K562 (cell line): ENCODE results near the gene TTC4. TPM values are rescaled to one million over a fixed set of nuclear protein-coding genes. Genes with fewer than 3 reads are reported as not detected.
A peak's percentile ranks its signal among the peaks of the same experiment; 100 is the strongest.

Experiments
- ATAC-seq: fragments of 200-7000 bp; cut with Tn5 transposase; 3 replicates; pipeline ENCODE4 v1.9.1; 2020; ENCODE audit warnings: moderate library complexity
- BruUV-seq: library from RNA; stranded (reverse); fragments of 400-500 nt; replicated peaks from 2 replicates; lab custom pipeline; 2021; lab: Mats Ljungman, UMichigan
- CTCF ChIA-PET: fragments of 300-600 bp; formaldehyde crosslinking; extraction: SDS; loops from one replicate; lab custom pipeline; 2021; ENCODE audit warnings: low intra/inter-chr PET ratio; lab: Yijun Ruan, JAX
- POLR2A ChIA-PET: fragments of 300-600, 350-650 bp; sonication (Branson Sonifier 250); formaldehyde crosslinking; extraction: SDS; loops from one replicate; lab custom pipeline; 2021; ENCODE audit warnings: antibody characterized with exemption, inconsistent platforms; lab: Yijun Ruan, JAX
- DNase-seq, 4 experiments: peaks; one replicate each; pipeline versions ENCODE4 v3.0.0 to v3.0.0-alpha.2; 2011 to 2018; ENCODE audit warnings: low spot score in 3 of 4, mixed read lengths in 3 of 4; ENCODE audit errors: extremely low read depth in 1 of 4
- FAIRE-seq: peaks from 2 replicates; lab custom pipeline; 2011; peaks lifted over from hg19 to GRCh38; lab: Jason Lieb, UNC
- H2AFZ ChIP-seq: 2 replicates; pipeline ENCODE4 v1.6.0; 2011; ENCODE audit warnings: low read depth, low read length, control low read depth, inconsistent platforms
- H3K27ac ChIP-seq: fragments of 200-600 bp; 3 replicates; pipeline ENCODE4 v1.8.0; 2011; ENCODE audit warnings: low read depth, mild to moderate bottlenecking, control low read depth, inconsistent platforms, low read length, moderate library complexity, mixed read lengths; ENCODE audit errors: extremely low read depth
- H3K27me3 ChIP-seq, 2 experiments: fragments of 300-600 bp in 1 of 2; 2 replicates in 1 of 2; 3 replicates in 1 of 2; pipeline versions ENCODE4 v1.6.0 to v1.8.0; 2011; ENCODE audit warnings: inconsistent platforms in 2 of 2, low read length in 2 of 2, mild to moderate bottlenecking in 1 of 2, mixed read lengths in 1 of 2, moderate library complexity in 1 of 2; ENCODE audit not compliant: control insufficient read depth in 2 of 2, insufficient read depth in 2 of 2
- H3K36me3 ChIP-seq: fragments of 300-600 bp; 3 replicates; pipeline ENCODE4 v1.8.0; 2011; ENCODE audit warnings: mild to moderate bottlenecking, low read length, inconsistent platforms; ENCODE audit not compliant: control insufficient read depth, insufficient read depth
- H3K4me1 ChIP-seq, 2 experiments: fragments of 200-600 bp in 1 of 2; replicated peaks in 1 of 2; 2 replicates in 1 of 2; 3 replicates in 1 of 2; pipeline versions ENCODE4 v1.5.1 to v1.8.0; 2011; ENCODE audit warnings: inconsistent platforms in 2 of 2, low read length in 2 of 2, mild to moderate bottlenecking in 1 of 2, mixed read lengths in 1 of 2, moderate library complexity in 1 of 2; ENCODE audit not compliant: control insufficient read depth in 2 of 2, insufficient read depth in 2 of 2
- H3K4me2 ChIP-seq: 2 replicates; pipeline ENCODE4 v1.6.1; 2011; ENCODE audit warnings: low read length, control low read depth, inconsistent platforms, mixed read lengths; ENCODE audit not compliant: insufficient read depth
- H3K4me3 ChIP-seq: fragments of 200-600 bp; sonication (generic), shearing (Covaris generic); 2 replicates; pipeline ENCODE4 v1.5.1; 2016; ENCODE audit warnings: control low read depth, inconsistent platforms
- H3K79me2 ChIP-seq: fragments of 200-600 bp; 3 replicates; pipeline ENCODE4 v1.8.0; 2011; ENCODE audit warnings: low read length, inconsistent platforms; ENCODE audit not compliant: control insufficient read depth, insufficient read depth
- H3K9ac ChIP-seq, 2 experiments: 2 replicates each; pipeline versions ENCODE4 v1.6.0 to v1.6.1; 2011; ENCODE audit warnings: low read depth in 2 of 2, low read length in 2 of 2, control low read depth in 1 of 2, inconsistent platforms in 1 of 2, mild to moderate bottlenecking in 1 of 2, mixed read lengths in 1 of 2; ENCODE audit not compliant: insufficient read depth in 1 of 2
- H3K9me1 ChIP-seq: one replicate; pipeline ENCODE4 v1.6.0; 2011; ENCODE audit warnings: inconsistent platforms, mild to moderate bottlenecking, low read length, moderate library complexity; ENCODE audit not compliant: control insufficient read depth, insufficient read depth
- H3K9me3 ChIP-seq: replicated peaks from 2 replicates; pipeline ENCODE4 v1.5.1; 2011; ENCODE audit warnings: low read depth, low read length, inconsistent platforms; ENCODE audit not compliant: control insufficient read depth, insufficient read depth
- H4K20me1 ChIP-seq: replicated peaks from 2 replicates; pipeline ENCODE4 v1.6.1; 2011; ENCODE audit warnings: low read length, inconsistent platforms, mixed read lengths; ENCODE audit not compliant: control insufficient read depth, insufficient read depth
- CTCF ChIP-seq, 3 experiments: IDR thresholded peaks in 2 of 3; conservative IDR thresholded peaks in 1 of 3; 2 replicates each; pipeline ENCODE4 v1.5.1; 2011 to 2012; ENCODE audit warnings: low read length in 3 of 3, mild to moderate bottlenecking in 3 of 3, control low read depth in 2 of 3, improper control_type of control experiment in 1 of 3, inconsistent platforms in 1 of 3, low read depth in 1 of 3, mixed read lengths in 1 of 3, moderate library complexity in 1 of 3; ENCODE audit not compliant: insufficient read depth in 2 of 3
- POLR2AphosphoS5 ChIP-seq: IDR thresholded peaks from 2 replicates; pipeline ENCODE4 v1.6.1; 2011; ENCODE audit warnings: mild to moderate bottlenecking, low read depth, low read length, moderate library complexity; ENCODE audit not compliant: control insufficient read depth, insufficient read depth
- ZNF140 ChIP-seq: fragments of 250-450 bp; sonication (Bioruptor Pico); IDR thresholded peaks from 2 replicates; pipeline ENCODE4 v1.8.0; 2021; ENCODE audit warnings: moderate library complexity, mild to moderate bottlenecking, inconsistent platforms
- ZNF431 ChIP-seq: sonication (generic); formaldehyde crosslinking; IDR thresholded peaks from 2 replicates; pipeline ENCODE4 v1.8.0; 2022; ENCODE audit warnings: mild to moderate bottlenecking, missing genetic modification reagents
- WGBS: fragments of 100-300 bp; shearing (Covaris generic); methylation state at CpG from one replicate; pipeline ENCODE4 v1.1.6; 2016; ENCODE audit warnings: low coverage, mixed read lengths; ENCODE audit not compliant: insufficient coverage; ENCODE audit errors: missing lambda C conversion rate; 5-methylcytosine and 5-hydroxymethylcytosine counted together
- in situ Hi-C: fragments of 300-500 bp; cut with MboI; formaldehyde crosslinking; loops from 4 replicates; pipeline ENCODE4 v1.15.0; 2018; ENCODE audit warnings: inconsistent platforms, mixed read lengths
- intact Hi-C: fragments of 100-400 bp; cut with micrococcal nuclease; formaldehyde crosslinking; loops from 2 replicates; pipeline ENCODE4 v1.14.2; 2022
- polyA plus RNA-seq, 8 experiments: library from polyadenylated mRNA; depleted of rRNA in 4 of 8; stranded (reverse) in 5 of 8; unstranded in 3 of 8; fragments of >200 nt; fragmentation: Nextera tagmentation in 2 of 8; fragmentation: Illumina TruSeq in 1 of 8; extraction: Ambion mirVana in 2 of 8; extraction: Trizol in 1 of 8; gene quantifications; 2 replicates each; pipeline versions ENCODE4 v1.2.1 to v1.2.3, GENCODE V29; 2011 to 2014; ENCODE audit warnings: inconsistent platforms in 1 of 8, missing spikeins in 1 of 8
- total RNA-seq, 7 experiments: library from RNA; depleted of rRNA in 6 of 7; stranded (reverse); fragments of >200 nt in 6 of 7; fragmentation: Illumina TruSeq in 2 of 7; extraction: Trizol in 2 of 7; gene quantifications; 2 replicates each; pipeline versions ENCODE4 v1.2.1 to v1.2.3, GENCODE V29; 2011 to 2021; ENCODE audit warnings: low replicate concordance in 1 of 7
- TF ChIP-seq, protein P1 (sequence below): fragments of 250-450 bp; sonication (Bioruptor Pico); IDR thresholded peaks from 2 replicates; pipeline ENCODE4 v1.8.0; 2022; ENCODE audit warnings: moderate library complexity, mild to moderate bottlenecking, inconsistent platforms

The TTC4 gene
- total and polyA plus RNA-seq, 9 of the 15 experiments (the other 6 are each of a cell fraction or from before 2014, with no cell fraction given), result 36.3 to 111 (median 54.1) TPM

- TF ChIP-seq ZNF140, result no peak
- no peak for TF ChIP-seq ZNF431 (CRISPR knock-in tag)
- TF ChIP-seq CTCF (IDR thresholded peaks at IDR 0.05 in 2 of 3, conservative IDR thresholded peaks at IDR 0.05 in 1 of 3; ENCODE audit: insufficient read depth in 2 of 3, low read depth in 1 of 3, low read length in 3 of 3), result peak; percentile 21 to 31 (median 27); a peak in 3 of 6 replicates
- TF ChIP-seq, protein P1, sequence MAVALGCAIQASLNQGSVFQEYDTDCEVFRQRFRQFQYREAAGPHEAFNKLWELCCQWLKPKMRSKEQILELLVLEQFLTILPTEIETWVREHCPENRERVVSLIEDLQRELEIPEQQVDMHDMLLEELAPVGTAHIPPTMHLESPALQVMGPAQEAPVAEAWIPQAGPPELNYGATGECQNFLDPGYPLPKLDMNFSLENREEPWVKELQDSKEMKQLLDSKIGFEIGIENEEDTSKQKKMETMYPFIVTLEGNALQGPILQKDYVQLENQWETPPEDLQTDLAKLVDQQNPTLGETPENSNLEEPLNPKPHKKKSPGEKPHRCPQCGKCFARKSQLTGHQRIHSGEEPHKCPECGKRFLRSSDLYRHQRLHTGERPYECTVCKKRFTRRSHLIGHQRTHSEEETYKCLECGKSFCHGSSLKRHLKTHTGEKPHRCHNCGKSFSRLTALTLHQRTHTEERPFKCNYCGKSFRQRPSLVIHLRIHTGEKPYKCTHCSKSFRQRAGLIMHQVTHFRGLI (CRISPR knock-in tag), result no peak
- no peak for TF ChIP-seq POLR2AphosphoS5
- Histone ChIP-seq H3K9me1 (peaks cover 3% of the 10 kb centered on the region), H3K4me1 (no peaks in the 10 kb centered on the region), H3K79me2 (no peaks in the 10 kb centered on the region), H3K27ac (no peak overlapping the region), H4K20me1 (0 out of 2 replicates have a peak, but pooled peaks cover 12% of the 10 kb centered on the region), H3K9me3 (no peaks in the 10 kb centered on the region), H3K36me3 (no peaks in the 10 kb centered on the region), H2AFZ (no peak overlapping the region), H3K9ac (no peak overlapping the region), H3K4me3 (no peak overlapping the region), H3K27me3 (peaks cover 10 to 12% of the 10 kb centered on the region in 2 experiments; a peak in 4 of 5 replicates), H3K4me2 (no peak overlapping the region)
- peak; percentile 24; the same call in 1 of the 3 replicates for ATAC-seq
- WGBS, result 3% methylated on average over 2 of the region's 2 CpGs
- intact Hi-C loops, result loop anchor here (10.0 kb wide), 1 partner anchor 544 kb away; no protein-coding TSS in a partner anchor
- no peak for DNase-seq
- FAIRE-seq, result no peak
- ChIA-PET CTCF (no interaction called here), POLR2A (no interaction called here)
- in situ Hi-C loops, result loop anchor here (5.0 kb wide), 1 partner anchor 124 kb away; no protein-coding TSS in a partner anchor
- no TSS peak for BruUV-seq
Measured at GRCh38 chr1:54668567-54668966, 47.1 kb upstream of the TTC4 start.
